Hepatocyte (in vitro differentiated cells): Measurements from ENCODE around the gene ERAS. TPM values are rescaled to one million over a fixed set of nuclear protein-coding genes. Genes with fewer than 3 reads are reported as not detected.

ENCODE experiments used
- DNase-seq: peaks from one replicate; pipeline ENCODE4 v3.0.0-alpha.2; 2016; ENCODE audit warnings: low spot score
- H2AFZ ChIP-seq: fragments of 200-600 bp; sonication (generic); 2 replicates; pipeline ENCODE4 v1.6.0; 2016; ENCODE audit warnings: antibody characterized with exemption, mild to moderate bottlenecking
- H3K27ac ChIP-seq: fragments of 200-600 bp; sonication (generic); 2 replicates; pipeline ENCODE4 v1.5.1; 2016; ENCODE audit warnings: mild to moderate bottlenecking
- H3K27me3 ChIP-seq: fragments of 200-600 bp; sonication (generic); 2 replicates; pipeline ENCODE4 v1.6.1; 2016
- H3K36me3 ChIP-seq: fragments of 200-600 bp; sonication (generic); replicated peaks from 2 replicates; pipeline ENCODE4 v1.5.1; 2016; ENCODE audit warnings: low read depth; ENCODE audit not compliant: insufficient read depth
- H3K4me1 ChIP-seq: fragments of 200-600 bp; sonication (generic); 2 replicates; pipeline ENCODE4 v1.5.1; 2016; ENCODE audit warnings: mild to moderate bottlenecking, moderate library complexity; ENCODE audit not compliant: insufficient read depth
- H3K4me2 ChIP-seq: fragments of 200-600 bp; sonication (generic); 2 replicates; pipeline ENCODE4 v1.6.0; 2016
- H3K4me3 ChIP-seq: fragments of 200-600 bp; sonication (generic); 2 replicates; pipeline ENCODE4 v1.5.1; 2016; ENCODE audit warnings: mild to moderate bottlenecking
- H3K79me2 ChIP-seq: fragments of 200-600 bp; sonication (generic); 2 replicates; pipeline ENCODE4 v1.6.0; 2017; ENCODE audit warnings: mild to moderate bottlenecking
- H3K9me2 ChIP-seq: fragments of 200-600 bp; sonication (generic); replicated peaks from 2 replicates; pipeline ENCODE4 v1.6.0; 2017; ENCODE audit warnings: mild to moderate bottlenecking; ENCODE audit not compliant: insufficient read depth
- H3K9me3 ChIP-seq: fragments of 200-600 bp; sonication (generic); 2 replicates; pipeline ENCODE4 v1.5.1; 2016; ENCODE audit warnings: low read depth, mild to moderate bottlenecking
- H4K20me1 ChIP-seq: fragments of 200-600 bp; sonication (generic); 2 replicates; pipeline ENCODE4 v1.6.0; 2016; ENCODE audit warnings: mild to moderate bottlenecking; ENCODE audit not compliant: insufficient read depth, poor library complexity, severe bottlenecking
- CTCF ChIP-seq: fragments of 200-600 bp; sonication (generic); IDR thresholded peaks from 2 replicates; pipeline ENCODE4 v1.5.1; 2016; ENCODE audit warnings: antibody characterized with exemption, mild to moderate bottlenecking; ENCODE audit not compliant: poor library complexity
- EZH2 ChIP-seq: fragments of 200-600 bp; sonication (generic); IDR thresholded peaks from 2 replicates; pipeline ENCODE4 v1.6.1; 2016; ENCODE audit warnings: antibody characterized with exemption, mild to moderate bottlenecking, borderline replicate concordance
- EZH2phosphoT487 ChIP-seq: fragments of 200-600 bp; sonication (generic); IDR thresholded peaks from one replicate; pipeline ENCODE4 v1.6.1; 2018; ENCODE audit warnings: antibody characterized with exemption, mild to moderate bottlenecking, low read depth, moderate library complexity; ENCODE audit not compliant: unreplicated experiment, severe bottlenecking
- WGBS: methylation state at CpG from one replicate; pipeline ENCODE4 v1.1.6; 2016; ENCODE audit warnings: low lambda C conversion rate; ENCODE audit errors: missing lambda C conversion rate; 5-methylcytosine and 5-hydroxymethylcytosine counted together
- polyA plus RNA-seq: library from polyadenylated mRNA; unstranded; fragments of >200 nt; fragmentation: Nextera tagmentation; extraction: Ambion mirVana; gene quantifications from 2 replicates; pipeline ENCODE4 v1.2.1, GENCODE V29; 2016
- total RNA-seq: library from RNA; depleted of rRNA; stranded (reverse); fragments of >200 nt; gene quantifications from 2 replicates; pipeline ENCODE4 v1.2.3, GENCODE V29; 2014

ERAS gene
- total and polyA plus RNA-seq, 2 experiments from 2014 or later: 0.47 to 0.65 TPM

DNA sequence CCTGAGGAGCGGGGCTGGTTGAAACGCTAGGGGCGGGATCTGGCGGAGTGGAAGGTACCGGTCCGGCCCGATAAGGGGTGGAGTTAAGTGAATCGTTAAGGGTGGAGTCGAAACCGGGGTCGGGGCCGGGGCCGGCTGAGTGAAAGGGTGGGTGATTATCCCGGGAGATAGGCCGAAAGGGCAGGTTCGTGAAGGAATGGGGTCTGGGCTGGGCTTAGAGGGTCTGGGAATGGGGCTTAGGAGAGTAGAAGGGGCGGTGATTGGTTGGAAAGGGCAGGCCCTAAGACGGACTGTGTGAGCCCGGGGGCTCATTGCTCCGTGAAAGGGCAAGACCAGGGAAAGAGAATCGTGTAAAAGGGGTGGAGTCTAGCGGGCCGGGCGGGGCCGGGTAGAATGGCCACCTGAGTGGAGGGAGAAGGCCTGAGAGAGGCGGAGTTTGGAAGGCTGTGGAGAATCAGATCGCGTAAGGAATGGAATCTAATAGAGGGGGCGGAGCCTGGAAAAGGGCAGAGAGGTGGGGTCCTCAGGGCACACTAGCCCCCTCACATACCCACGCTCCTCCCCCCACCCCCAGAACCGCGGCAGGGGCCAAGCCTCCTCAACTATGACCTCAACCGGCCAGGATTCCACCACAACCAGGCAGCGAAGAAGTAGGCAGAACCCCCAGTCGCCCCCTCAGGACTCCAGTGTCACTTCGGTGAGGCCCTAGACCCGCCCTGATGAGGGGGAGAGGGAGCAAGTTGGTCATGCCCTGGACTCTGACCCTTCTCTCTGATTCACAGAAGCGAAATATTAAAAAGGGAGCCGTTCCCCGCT, 24.0 kb upstream of the ERAS start:
- H2AFZ ChIP-seq: no peak overlapping the region
- no peaks in the 10 kb centered on the region for H3K36me3 ChIP-seq
- no peaks in the 10 kb centered on the region for H3K27me3 ChIP-seq
- no peaks in the 10 kb centered on the region for H3K4me1 ChIP-seq
- peak overlapping the region; percentile 72 for H3K4me2 ChIP-seq
- 36% methylated on average over 20 of the region's 40 CpGs for WGBS
- TF ChIP-seq EZH2phosphoT487: no peak
- TF ChIP-seq EZH2: no peak
- TF ChIP-seq CTCF: no peak
- H3K27ac ChIP-seq: peak overlapping the region; percentile 97
- no peaks in the 10 kb centered on the region for H3K9me2 ChIP-seq
- DNase-seq: peak; percentile 87
- H3K9me3 ChIP-seq: no peaks in the 10 kb centered on the region
- H4K20me1 ChIP-seq: no peaks in the 10 kb centered on the region
- no peaks in the 10 kb centered on the region for H3K79me2 ChIP-seq
- H3K4me3 ChIP-seq: peak overlapping the region; percentile 22

DNA sequence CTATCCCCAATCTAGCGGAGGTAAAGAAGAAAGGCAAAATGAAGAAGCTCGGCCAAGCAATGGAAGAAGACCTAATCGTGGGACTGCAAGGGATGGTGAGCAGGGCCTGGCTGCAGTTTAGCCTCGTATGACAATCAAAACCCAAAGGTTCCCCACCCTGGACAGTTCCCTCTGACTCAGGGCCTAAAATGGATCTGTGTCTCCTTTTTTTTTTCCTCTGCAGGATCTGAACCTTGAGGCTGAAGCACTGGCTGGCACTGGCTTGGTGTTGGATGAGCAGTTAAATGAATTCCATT, 23.5 kb upstream of the ERAS start:
- no peaks in the 10 kb centered on the region for H3K4me1 ChIP-seq
- TF ChIP-seq CTCF: no peak
- no peak for TF ChIP-seq EZH2phosphoT487
- TF ChIP-seq EZH2: no peak
- H4K20me1 ChIP-seq: no peaks in the 10 kb centered on the region
- no peaks in the 10 kb centered on the region for H3K36me3 ChIP-seq
- WGBS: 56% methylated on average over 4 of the region's 4 CpGs
- H3K4me2 ChIP-seq: peak overlapping the region; percentile 72
- H3K4me3 ChIP-seq: peak overlapping the region; percentile 22
- no peak overlapping the region for H2AFZ ChIP-seq
- H3K9me3 ChIP-seq: no peaks in the 10 kb centered on the region
- peak overlapping the region; percentile 97 for H3K27ac ChIP-seq
- no peaks in the 10 kb centered on the region for H3K27me3 ChIP-seq
- no peaks in the 10 kb centered on the region for H3K9me2 ChIP-seq
- no peak for DNase-seq
- H3K79me2 ChIP-seq: no peaks in the 10 kb centered on the region

GRCh38 chrX:48806081-48806480, 20.2 kb upstream of the ERAS start:
- Histone ChIP-seq H4K20me1 (no peaks in the 10 kb centered on the region), H3K4me3 (no peak overlapping the region), H3K27me3 (no peaks in the 10 kb centered on the region), H2AFZ (no peak overlapping the region), H3K9me3 (no peaks in the 10 kb centered on the region), H3K4me2 (no peak overlapping the region), H3K9me2 (no peaks in the 10 kb centered on the region), H3K27ac (no peak overlapping the region), H3K4me1 (no peaks in the 10 kb centered on the region), H3K79me2 (no peaks in the 10 kb centered on the region), H3K36me3 (no peaks in the 10 kb centered on the region)
- DNase-seq: no peak
- no peak for TF ChIP-seq EZH2phosphoT487
- TF ChIP-seq CTCF: no peak
- no peak for TF ChIP-seq EZH2
- WGBS: 92% methylated on average over 4 of the region's 4 CpGs
